GM23248 (cell line): ENCODE measurements around the gene SLC26A8.

Experiments used
- EZH2 ChIP-seq: fragments of 200-600 bp; sonication (generic); IDR thresholded peaks from 2 replicates; pipeline ENCODE4 v1.6.1; 2018; ENCODE audit warnings: antibody characterized with exemption, mild to moderate bottlenecking; ENCODE audit not compliant: insufficient read depth, poor library complexity, severe bottlenecking
- EZH2phosphoT487 ChIP-seq: fragments of 200-600 bp; sonication (generic); IDR thresholded peaks from 2 replicates; pipeline ENCODE4 v1.6.1; 2018; ENCODE audit warnings: antibody characterized with exemption, moderate library complexity, mild to moderate bottlenecking, low read depth; ENCODE audit not compliant: insufficient read depth

DNA sequence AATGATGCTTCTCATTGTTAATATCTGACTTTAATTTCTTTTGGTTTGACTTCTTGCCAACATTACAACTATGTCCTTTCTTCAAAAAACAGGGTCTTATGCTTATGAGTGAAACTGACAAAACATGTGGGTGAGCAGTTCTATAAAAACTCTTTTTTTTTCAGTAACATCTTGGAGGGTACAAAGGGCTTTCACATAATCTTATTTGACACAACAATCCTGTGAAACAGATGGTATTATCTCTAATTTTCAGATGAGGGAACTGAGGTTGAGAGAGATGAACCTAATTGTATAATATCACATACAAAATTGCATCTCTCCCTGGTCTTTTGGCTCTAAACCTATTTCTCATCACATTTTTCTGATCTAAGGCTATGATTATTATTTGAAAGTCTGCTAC is 41.5 kb upstream of the SLC26A8 start:
- no peak for TF ChIP-seq EZH2phosphoT487
- TF ChIP-seq EZH2 = no peak
